Measurements from ENCODE around the gene SMR3B. TPM values are rescaled to one million over a fixed set of nuclear protein-coding genes. Genes with fewer than 3 reads are reported as not detected.

The SMR3B gene
- total RNA-seq (under 1 TPM in 1 of 7 donors, not detected in 6; 0.77 TPM), polyA plus RNA-seq (not detected)
- long read RNA-seq, donor 1 = 0 reads
- long read RNA-seq, donor 2, partial matches to known transcripts = 0 of 2 reads
- long read RNA-seq, donor 2, other reads (novel, unspliced or antisense) = 0 of 2 reads
- long read RNA-seq, donor 3, partial matches to known transcripts = 0 of 1 reads
- long read RNA-seq, donor 3, other reads (novel, unspliced or antisense) = 0 of 1 reads

DNA sequence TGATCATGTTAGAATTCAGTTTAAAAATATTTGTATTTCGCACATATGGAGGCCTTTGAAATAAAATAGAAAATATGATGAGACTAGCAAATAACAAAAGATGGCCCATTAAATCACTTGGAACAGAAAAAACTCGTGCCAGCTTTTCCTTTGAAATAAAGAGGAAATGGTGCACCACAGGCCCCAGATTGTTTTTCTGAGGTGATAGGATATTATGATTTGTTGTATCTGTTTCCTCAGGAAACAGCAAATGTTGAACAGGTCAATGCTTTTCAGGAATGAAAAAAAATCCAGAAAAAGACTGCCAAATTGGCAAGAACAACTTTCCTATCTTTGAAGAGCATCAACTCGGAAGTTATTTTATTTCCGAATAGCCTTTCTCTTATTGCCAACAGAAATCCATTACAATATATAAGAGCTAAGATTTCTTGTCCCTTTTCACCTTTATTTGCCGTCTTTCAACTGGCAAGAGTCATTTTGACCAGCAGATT, at the start of gene SMR3B:
TSS of gene SMR3B (plus strand) at position 441 of the 491 bp plus-strand sequence. CDS start 1,380 bp downstream, outside the sequence.
- WGBS, 3 donors = 72 to 77% (median 75%) methylated on average over 5 of the region's 5 CpGs
- H3K4me3 ChIP-seq = no peak within 1 kb of the TSS
- no peaks in the 10 kb centered on the region for H3K9me3 ChIP-seq
- H3K36me3 ChIP-seq = no peaks in the 10 kb centered on the region
- intact Hi-C loops (cut with DNase I) = no loop called here
- no peaks in the 10 kb centered on the region for H3K27me3 ChIP-seq
- H3K27ac ChIP-seq = no peak within 1 kb of the TSS
- H3K4me1 ChIP-seq (ENCODE audit: insufficient read depth) = no peaks in the 10 kb centered on the region
- TF ChIP-seq POLR2A (IDR thresholded peaks at IDR 0.05) (no peak), EP300 (IDR thresholded peaks at IDR 0.05) (no peak)
- TF ChIP-seq, protein P1, sequence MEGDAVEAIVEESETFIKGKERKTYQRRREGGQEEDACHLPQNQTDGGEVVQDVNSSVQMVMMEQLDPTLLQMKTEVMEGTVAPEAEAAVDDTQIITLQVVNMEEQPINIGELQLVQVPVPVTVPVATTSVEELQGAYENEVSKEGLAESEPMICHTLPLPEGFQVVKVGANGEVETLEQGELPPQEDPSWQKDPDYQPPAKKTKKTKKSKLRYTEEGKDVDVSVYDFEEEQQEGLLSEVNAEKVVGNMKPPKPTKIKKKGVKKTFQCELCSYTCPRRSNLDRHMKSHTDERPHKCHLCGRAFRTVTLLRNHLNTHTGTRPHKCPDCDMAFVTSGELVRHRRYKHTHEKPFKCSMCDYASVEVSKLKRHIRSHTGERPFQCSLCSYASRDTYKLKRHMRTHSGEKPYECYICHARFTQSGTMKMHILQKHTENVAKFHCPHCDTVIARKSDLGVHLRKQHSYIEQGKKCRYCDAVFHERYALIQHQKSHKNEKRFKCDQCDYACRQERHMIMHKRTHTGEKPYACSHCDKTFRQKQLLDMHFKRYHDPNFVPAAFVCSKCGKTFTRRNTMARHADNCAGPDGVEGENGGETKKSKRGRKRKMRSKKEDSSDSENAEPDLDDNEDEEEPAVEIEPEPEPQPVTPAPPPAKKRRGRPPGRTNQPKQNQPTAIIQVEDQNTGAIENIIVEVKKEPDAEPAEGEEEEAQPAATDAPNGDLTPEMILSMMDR (IDR thresholded peaks at IDR 0.05) = no peak
- DNase-seq = no peak

DNA sequence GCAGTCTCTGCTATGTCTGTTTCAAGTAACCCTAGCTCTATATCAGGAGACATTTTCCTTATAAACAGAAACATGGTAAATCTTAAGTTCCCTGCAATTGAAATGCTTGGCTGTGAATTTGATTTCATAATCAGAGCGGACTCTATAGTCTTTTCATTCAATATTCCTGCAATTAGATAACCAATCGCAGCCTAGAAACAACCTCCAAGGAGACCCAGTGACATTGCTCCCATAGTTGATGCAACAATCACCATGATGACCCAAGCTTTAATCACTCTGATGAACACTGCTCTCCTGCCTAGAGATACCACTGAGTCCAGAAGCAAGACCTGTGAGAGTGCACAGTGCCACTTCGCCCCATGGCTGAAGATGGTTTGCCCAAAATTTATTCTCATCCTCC, 48.2 kb upstream of the SMR3B start, which contains the start of gene CABS1:
TSS of gene CABS1 (plus strand) at position 301 of the 400 bp plus-strand sequence. CDS start at position 360, 59 bp downstream.
- 91 to 94% (median 93%) methylated on average over 3 of the region's 3 CpGs for WGBS, 3 donors
- intact Hi-C loops (cut with DNase I) = no loop called here
- H3K27ac ChIP-seq = no peak within 1 kb of the TSS
- no peak for DNase-seq
- H3K4me3 ChIP-seq = no peak within 1 kb of the TSS
- H3K36me3 ChIP-seq = no peaks in the 10 kb centered on the region
- H3K4me1 ChIP-seq (ENCODE audit: insufficient read depth) = no peaks in the 10 kb centered on the region
- H3K27me3 ChIP-seq = no peaks in the 10 kb centered on the region
- TF ChIP-seq EP300 (IDR thresholded peaks at IDR 0.05) (no peak), POLR2A (IDR thresholded peaks at IDR 0.05) (no peak)
- TF ChIP-seq, protein P1 (IDR thresholded peaks at IDR 0.05) = no peak
- H3K9me3 ChIP-seq = no peaks in the 10 kb centered on the region

DNA sequence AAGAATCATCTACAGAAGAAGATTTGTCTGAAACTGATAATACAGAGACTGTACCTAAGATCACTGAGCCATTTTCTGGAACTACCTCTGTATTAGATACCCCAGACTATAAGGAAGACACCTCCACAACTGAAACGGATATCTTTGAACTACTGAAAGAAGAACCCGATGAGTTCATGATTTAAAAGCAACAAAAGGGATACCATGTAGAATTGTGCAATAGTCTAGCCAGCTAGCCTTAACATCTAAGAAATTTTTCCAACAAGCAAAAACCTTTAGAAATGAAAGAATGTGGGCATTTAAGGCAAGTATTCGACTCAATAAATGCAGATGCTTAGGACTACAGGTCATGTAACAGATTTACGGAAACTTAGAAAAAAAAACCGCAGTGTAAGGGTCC, 46.9 kb upstream of the SMR3B start:
- intact Hi-C loops (cut with DNase I) = no loop called here
- DNase-seq = no peak
- TF ChIP-seq EP300 (IDR thresholded peaks at IDR 0.05) (no peak), POLR2A (IDR thresholded peaks at IDR 0.05) (no peak)
- TF ChIP-seq, protein P1 (IDR thresholded peaks at IDR 0.05) = no peak
- H3K4me3 ChIP-seq = no peak overlapping the region
- WGBS, 3 donors = 83 to 89% (median 87%) methylated on average over 5 of the region's 5 CpGs
- H3K4me1 ChIP-seq (ENCODE audit: insufficient read depth) = no peaks in the 10 kb centered on the region
- no peaks in the 10 kb centered on the region for H3K27me3 ChIP-seq
- H3K36me3 ChIP-seq = no peaks in the 10 kb centered on the region
- no peak overlapping the region for H3K27ac ChIP-seq
- no peaks in the 10 kb centered on the region for H3K9me3 ChIP-seq

DNA sequence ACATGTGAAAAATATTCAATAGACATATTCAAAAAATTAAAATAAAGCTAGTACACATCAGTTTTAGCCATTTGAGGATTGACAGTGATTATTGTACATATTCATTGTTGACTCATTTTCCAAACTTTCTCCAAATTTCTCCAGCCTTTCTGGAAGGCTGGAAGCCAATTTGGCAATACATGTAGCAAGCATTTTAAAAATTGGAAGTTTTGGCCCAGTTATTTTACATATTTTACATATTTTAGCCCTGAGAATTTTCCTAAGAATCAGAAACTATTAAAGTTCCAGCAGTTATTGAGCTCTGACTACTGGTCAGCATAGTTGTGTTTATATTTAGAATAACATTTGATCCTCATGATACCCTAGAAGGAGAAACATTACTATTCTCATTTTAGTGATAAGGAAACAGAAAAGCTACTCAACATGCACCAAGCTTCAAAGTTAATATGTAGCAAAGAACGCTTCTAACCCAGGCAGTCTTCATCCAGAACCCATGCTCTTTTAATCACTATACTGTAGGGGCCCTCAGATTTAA, 45.0 kb upstream of the SMR3B start:
- WGBS, 3 donors = 46 to 67% (median 60%) methylated on average over 1 of the region's 1 CpG
- Histone ChIP-seq H3K36me3 (no peaks in the 10 kb centered on the region), H3K27ac (no peak overlapping the region), H3K27me3 (no peaks in the 10 kb centered on the region), H3K9me3 (no peaks in the 10 kb centered on the region), H3K4me3 (no peak overlapping the region), H3K4me1 (ENCODE audit: insufficient read depth) (no peaks in the 10 kb centered on the region)
- no peak for DNase-seq
- intact Hi-C loops (cut with DNase I) = no loop called here
- TF ChIP-seq, protein P1 (IDR thresholded peaks at IDR 0.05) = no peak
- TF ChIP-seq POLR2A (IDR thresholded peaks at IDR 0.05) = no peak
- TF ChIP-seq EP300 (IDR thresholded peaks at IDR 0.05) = no peak
